Retina (tissue), 1 donor: ENCODE measurements around the gene TCHP.
"Not testable (repeated sequence)": the region's sequence is repeated elsewhere in the genome, so short reads cannot be mapped to it uniquely, and the experiment has no call there.

Experiments
- DNase-seq: peaks from one replicate; pipeline ENCODE4 v3.0.0-alpha.2; 2016

Gene TCHP

GRCh38 chr12:109912855-109913321, 12.8 kb downstream of the TCHP start:
- DNase-seq, result no peak

GRCh38 chr12:109914461-109914860, 14.4 kb downstream of the TCHP start:
- no peak for DNase-seq

GRCh38 chr12:109915171-109916040, 15.3 kb downstream of the TCHP start:
- no peak for DNase-seq

GRCh38 chr12:109916045-109916444, 16.0 kb downstream of the TCHP start:
- DNase-seq, result no peak

- DNase-seq, result no peak
These were observed 19.4 kb downstream of the TCHP start for GRCh38 chr12:109919456-109919855.

- DNase-seq, result no peak
These were observed 20.2 kb downstream of the TCHP start for GRCh38 chr12:109920261-109920780.

GRCh38 chr12:109921982-109922381, 21.9 kb downstream of the TCHP start:
- no peak for DNase-seq

GRCh38 chr12:109923038-109923437, 23.0 kb downstream of the TCHP start:
- DNase-seq, result no peak

- DNase-seq, result no peak
These were observed 23.6 kb downstream of the TCHP start for GRCh38 chr12:109923481-109924245.

- DNase-seq, result peak; percentile 63
These were observed 25.2 kb downstream of the TCHP start for GRCh38 chr12:109925185-109925840.

GRCh38 chr12:109926016-109926415, 25.9 kb downstream of the TCHP start:
- no peak for DNase-seq

- DNase-seq, result no peak
These were observed 26.6 kb downstream of the TCHP start for GRCh38 chr12:109926488-109927210.

GRCh38 chr12:109927622-109928021, 27.5 kb downstream of the TCHP start:
- DNase-seq, result no peak

- DNase-seq, result no peak
These were observed 28.1 kb downstream of the TCHP start for GRCh38 chr12:109928058-109928656.

- not testable (repeated sequence) for DNase-seq
These were observed 29.3 kb downstream of the TCHP start for GRCh38 chr12:109929326-109929725.

- DNase-seq, result no peak
These were observed 30.1 kb downstream of the TCHP start for GRCh38 chr12:109930028-109930800.

- no peak for DNase-seq
These were observed 31.1 kb downstream of the TCHP start for GRCh38 chr12:109931143-109931542.

- no peak for DNase-seq
These were observed 32.9 kb downstream of the TCHP start for GRCh38 chr12:109932878-109933503.

- DNase-seq, result no peak
These were observed 34.0 kb downstream of the TCHP start for GRCh38 chr12:109934026-109934425.

- DNase-seq, result no peak
These were observed 37.3 kb downstream of the TCHP start for GRCh38 chr12:109937371-109937770.

- no peak for DNase-seq
These were observed 38.9 kb downstream of the TCHP start for GRCh38 chr12:109938947-109939346.
